ENCODE results near the gene CDSN.

CDSN gene

DNA sequence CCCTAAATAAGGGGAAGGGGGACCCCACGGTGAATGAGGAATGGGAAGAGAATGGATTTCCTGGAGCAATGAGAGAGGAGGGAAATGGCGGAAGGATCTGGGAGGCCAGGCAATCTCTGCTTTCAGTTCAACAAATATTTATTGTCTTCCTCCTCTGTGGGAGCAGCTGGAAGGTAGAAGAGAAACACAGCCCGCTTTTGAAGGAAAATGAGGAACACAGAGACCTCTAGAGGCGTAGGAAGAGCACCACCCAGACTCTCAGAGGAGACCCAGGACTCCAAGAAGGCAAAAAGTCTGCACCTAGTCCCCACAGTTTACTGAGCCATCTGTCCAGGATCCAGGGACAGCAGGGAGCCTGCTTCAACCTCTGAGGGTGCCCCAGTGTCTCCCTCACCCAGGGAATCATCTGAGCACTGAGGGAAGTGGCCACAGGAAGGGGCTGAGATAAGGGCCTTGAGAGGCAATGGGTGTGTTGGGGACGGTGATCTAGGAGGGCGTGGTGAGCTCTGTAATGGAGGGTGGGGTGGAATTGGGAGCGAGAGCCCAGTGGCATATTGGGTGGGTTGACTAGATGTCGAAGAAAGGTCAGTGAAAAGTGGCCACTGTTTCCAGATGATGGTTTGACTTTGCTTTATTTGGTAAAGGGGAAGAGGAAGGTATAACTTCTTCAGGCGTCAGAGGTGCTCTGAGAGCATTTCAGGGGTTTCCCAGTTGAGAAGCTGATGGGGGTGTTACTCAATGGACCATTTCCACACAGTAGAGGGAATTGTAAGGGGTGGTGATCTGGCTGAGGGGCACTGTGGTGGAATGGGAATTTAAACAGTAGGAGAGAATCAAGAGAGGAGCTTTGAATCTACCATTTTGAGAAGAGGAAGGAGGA lies 5.0 kb downstream of the CDSN start:
- Histone ChIP-seq H3K4me1 (ENCODE audit: control insufficient read depth, insufficient read depth, low read length, unreplicated experiment) (peaks cover 34% of the 10 kb centered on the region), H3K36me3 (ENCODE audit: insufficient read depth, low read length) (no peaks in the 10 kb centered on the region), H3K27me3 (ENCODE audit: insufficient read depth, low read length) (peaks cover 8% of the 10 kb centered on the region), H3K27ac (ENCODE audit: low read depth, low read length) (peak overlapping the region; percentile 76), H2AFZ (ENCODE audit: low read length, unreplicated experiment) (no peak overlapping the region), H3K4me3 (ENCODE audit: low read depth, low read length) (peak overlapping the region; percentile 73), H3K79me2 (ENCODE audit: control insufficient read depth, insufficient read depth, low read length, unreplicated experiment) (peaks cover 7% of the 10 kb centered on the region)

DNA sequence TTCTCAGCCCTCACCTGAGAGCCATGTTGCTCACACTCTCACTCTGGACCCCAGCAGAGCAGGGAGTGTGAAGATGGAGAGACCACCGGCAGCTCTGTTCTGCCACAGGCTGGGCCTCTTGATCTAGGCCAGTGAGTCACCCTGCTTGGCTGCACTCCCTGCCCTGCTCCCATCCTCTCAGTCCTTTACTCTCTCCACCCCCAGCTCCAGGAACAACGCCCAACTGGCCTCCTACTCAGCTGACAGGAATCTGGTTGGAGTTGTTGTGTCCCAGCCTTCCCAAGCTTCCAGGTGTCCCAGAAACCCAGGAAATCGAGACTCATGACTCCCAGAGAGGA lies 5.7 kb downstream of the CDSN start, which contains the start of gene PSORS1C1:
Gene PSORS1C1, plus strand, starts transcription at position 260 of the 338 bp plus-strand sequence. CDS start 14,833 bp downstream, outside the sequence.
- peaks cover 7% of the 10 kb centered on the region for H3K79me2 ChIP-seq (ENCODE audit: control insufficient read depth, insufficient read depth, low read length, unreplicated experiment)
- peak within 1 kb of the TSS; percentile 73 for H3K4me3 ChIP-seq (ENCODE audit: low read depth, low read length)
- H3K27me3 ChIP-seq (ENCODE audit: insufficient read depth, low read length) = peaks cover 14% of the 10 kb centered on the region
- H2AFZ ChIP-seq (ENCODE audit: low read length, unreplicated experiment) = no peak within 1 kb of the TSS
- peaks cover 34% of the 10 kb centered on the region for H3K4me1 ChIP-seq (ENCODE audit: control insufficient read depth, insufficient read depth, low read length, unreplicated experiment)
- H3K27ac ChIP-seq (ENCODE audit: low read depth, low read length) = peak within 1 kb of the TSS; percentile 76
- H3K36me3 ChIP-seq (ENCODE audit: insufficient read depth, low read length) = no peaks in the 10 kb centered on the region

DNA sequence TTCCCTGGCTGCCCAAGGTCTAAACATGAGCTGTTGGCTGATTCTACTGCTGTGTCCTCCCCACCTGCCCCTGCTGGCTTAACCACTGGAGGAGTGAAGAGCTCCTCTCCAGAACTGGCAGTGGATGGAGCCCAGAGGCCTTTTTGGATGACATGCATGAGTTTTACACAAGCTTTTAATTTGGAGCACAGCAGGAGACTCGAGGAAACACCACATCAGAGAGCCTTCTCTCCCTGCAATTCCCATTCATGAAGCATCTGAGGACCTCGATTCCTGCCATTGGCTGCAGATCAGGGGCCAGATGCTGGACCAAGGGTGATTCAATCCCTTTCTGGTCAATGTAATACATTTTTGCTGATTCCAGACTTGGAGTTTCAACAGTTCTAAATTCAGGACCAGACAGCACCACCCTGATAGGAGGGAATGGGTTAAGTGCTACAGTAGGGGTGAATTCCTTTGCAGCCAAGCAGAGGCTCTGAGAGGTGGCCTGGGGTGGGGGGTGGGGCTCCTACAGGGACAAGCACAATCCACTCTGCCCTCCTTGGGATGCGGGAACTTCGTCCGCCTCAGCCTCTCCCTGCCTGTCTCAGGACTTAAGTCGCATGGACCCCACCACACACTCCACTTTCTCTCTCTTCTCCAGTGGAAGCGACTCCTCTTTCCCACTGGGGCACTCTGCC lies 6.2 kb downstream of the CDSN start:
- Histone ChIP-seq H2AFZ (ENCODE audit: low read length, unreplicated experiment) (no peak overlapping the region), H3K27me3 (ENCODE audit: insufficient read depth, low read length) (peaks cover 14% of the 10 kb centered on the region), H3K27ac (ENCODE audit: low read depth, low read length) (peak overlapping the region; percentile 76)

DNA sequence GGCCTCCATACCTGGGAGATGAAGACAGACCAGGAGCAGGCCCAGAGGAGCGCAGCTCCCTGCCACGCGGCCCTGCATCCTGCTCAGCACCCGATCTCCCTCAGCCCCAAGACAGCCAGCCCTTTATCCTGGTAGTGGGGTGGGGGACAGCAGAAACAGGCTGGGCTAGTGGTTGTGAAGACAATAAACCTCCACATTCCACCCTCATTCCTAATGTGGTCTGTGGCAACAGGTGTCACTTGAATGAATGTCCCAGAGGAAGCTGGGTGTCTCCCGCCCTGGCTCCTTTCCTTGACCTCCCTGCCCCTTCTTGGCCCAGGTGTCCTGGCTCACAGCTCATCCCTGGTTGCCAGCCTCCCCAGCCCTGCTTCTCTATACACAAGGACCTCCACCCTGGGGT lies 7.8 kb downstream of the CDSN start, which contains the start of gene C6orf15:
Gene C6orf15, minus strand, starts transcription at position 98 of the 400 bp plus-strand sequence. Its CDS starts 20 bp downstream, at position 78.
- Histone ChIP-seq H3K36me3 (ENCODE audit: insufficient read depth, low read length) (no peaks in the 10 kb centered on the region), H2AFZ (ENCODE audit: low read length, unreplicated experiment) (no peak within 1 kb of the TSS), H3K79me2 (ENCODE audit: control insufficient read depth, insufficient read depth, low read length, unreplicated experiment) (peaks cover 7% of the 10 kb centered on the region), H3K4me1 (ENCODE audit: control insufficient read depth, insufficient read depth, low read length, unreplicated experiment) (peaks cover 33% of the 10 kb centered on the region), H3K27ac (ENCODE audit: low read depth, low read length) (no peak within 1 kb of the TSS), H3K4me3 (ENCODE audit: low read depth, low read length) (no peak within 1 kb of the TSS), H3K27me3 (ENCODE audit: insufficient read depth, low read length) (peaks cover 14% of the 10 kb centered on the region)

More for the DNA sequence above, 6.2 kb downstream of the CDSN start:
- peaks cover 34% of the 10 kb centered on the region for H3K4me1 ChIP-seq (ENCODE audit: control insufficient read depth, insufficient read depth, low read length, unreplicated experiment)
- peak overlapping the region; percentile 73; the same call in 1 of the 2 replicates for H3K4me3 ChIP-seq (ENCODE audit: low read depth, low read length)
- no peaks in the 10 kb centered on the region for H3K36me3 ChIP-seq (ENCODE audit: insufficient read depth, low read length)
- peaks cover 7% of the 10 kb centered on the region for H3K79me2 ChIP-seq (ENCODE audit: control insufficient read depth, insufficient read depth, low read length, unreplicated experiment)

DNA sequence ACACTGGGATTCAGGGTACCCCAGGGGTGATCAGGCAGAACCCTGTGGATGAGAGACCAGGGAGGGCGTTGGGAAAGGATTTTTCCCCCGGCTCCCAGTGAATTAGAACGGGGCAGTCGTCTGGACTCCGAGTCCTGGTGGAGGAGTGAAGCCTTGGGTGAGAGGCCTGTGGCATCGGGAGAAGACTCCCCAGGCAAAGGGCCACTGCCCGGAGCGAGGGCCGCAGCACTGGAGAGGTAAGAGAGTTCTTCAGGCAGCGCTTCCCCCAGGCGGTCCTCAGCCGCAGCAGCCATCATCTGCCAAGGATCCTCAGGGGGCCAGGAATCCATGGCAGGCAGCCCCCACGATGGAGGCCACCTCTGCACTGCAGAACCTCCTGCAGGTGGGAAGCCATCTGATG lies 8.5 kb downstream of the CDSN start:
- Histone ChIP-seq H2AFZ (ENCODE audit: low read length, unreplicated experiment) (no peak overlapping the region), H3K79me2 (ENCODE audit: control insufficient read depth, insufficient read depth, low read length, unreplicated experiment) (peaks cover 7% of the 10 kb centered on the region), H3K27ac (ENCODE audit: low read depth, low read length) (no peak overlapping the region), H3K4me3 (ENCODE audit: low read depth, low read length) (no peak overlapping the region), H3K4me1 (ENCODE audit: control insufficient read depth, insufficient read depth, low read length, unreplicated experiment) (peaks cover 25% of the 10 kb centered on the region), H3K27me3 (ENCODE audit: insufficient read depth, low read length) (peaks cover 14% of the 10 kb centered on the region), H3K36me3 (ENCODE audit: insufficient read depth, low read length) (no peaks in the 10 kb centered on the region)

DNA sequence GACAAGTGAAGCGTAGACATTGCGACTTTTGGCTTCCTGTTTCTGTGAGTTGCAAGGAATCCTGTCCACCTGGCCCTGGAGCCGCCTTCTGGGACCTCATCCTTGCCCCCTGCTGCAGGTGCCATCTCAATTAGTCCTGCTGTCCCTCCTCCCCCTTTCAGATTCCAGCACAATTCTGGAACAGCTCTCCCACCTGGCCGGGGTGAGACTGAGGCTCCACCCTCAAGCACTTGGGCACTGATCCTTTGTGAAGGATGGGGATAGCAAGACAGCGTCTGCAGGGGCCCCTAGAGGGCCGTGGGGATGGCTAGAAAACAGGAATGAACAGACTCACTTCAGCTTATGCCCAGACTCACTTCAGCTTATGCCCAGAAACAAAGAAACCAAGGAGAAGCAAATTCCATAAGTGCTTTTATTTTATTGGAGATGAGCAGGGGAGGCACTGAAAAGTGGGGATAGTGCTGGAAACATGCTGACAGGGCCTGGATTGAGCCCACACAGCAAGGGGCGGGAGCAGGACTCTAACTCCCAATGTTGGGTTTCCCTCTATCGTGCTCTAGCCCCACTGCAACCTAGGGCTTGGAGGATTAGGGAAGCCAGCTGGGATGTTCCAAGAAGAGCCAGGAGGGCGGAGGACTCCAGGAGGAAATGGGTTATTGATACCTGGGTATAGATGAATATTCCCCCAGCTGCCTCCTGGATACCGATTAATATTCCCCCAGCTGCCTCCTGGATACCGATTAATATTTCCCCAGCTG lies 9.2 kb downstream of the CDSN start:
- peaks cover 18% of the 10 kb centered on the region for H3K4me1 ChIP-seq (ENCODE audit: control insufficient read depth, insufficient read depth, low read length, unreplicated experiment)
- no peaks in the 10 kb centered on the region for H3K36me3 ChIP-seq (ENCODE audit: insufficient read depth, low read length)
- no peak overlapping the region for H3K27ac ChIP-seq (ENCODE audit: low read depth, low read length)
- peaks cover 14% of the 10 kb centered on the region for H3K27me3 ChIP-seq (ENCODE audit: insufficient read depth, low read length)
- H3K4me3 ChIP-seq (ENCODE audit: low read depth, low read length) = no peak overlapping the region
- H2AFZ ChIP-seq (ENCODE audit: low read length, unreplicated experiment) = no peak overlapping the region
- H3K79me2 ChIP-seq (ENCODE audit: control insufficient read depth, insufficient read depth, low read length, unreplicated experiment) = peaks cover 5% of the 10 kb centered on the region

DNA sequence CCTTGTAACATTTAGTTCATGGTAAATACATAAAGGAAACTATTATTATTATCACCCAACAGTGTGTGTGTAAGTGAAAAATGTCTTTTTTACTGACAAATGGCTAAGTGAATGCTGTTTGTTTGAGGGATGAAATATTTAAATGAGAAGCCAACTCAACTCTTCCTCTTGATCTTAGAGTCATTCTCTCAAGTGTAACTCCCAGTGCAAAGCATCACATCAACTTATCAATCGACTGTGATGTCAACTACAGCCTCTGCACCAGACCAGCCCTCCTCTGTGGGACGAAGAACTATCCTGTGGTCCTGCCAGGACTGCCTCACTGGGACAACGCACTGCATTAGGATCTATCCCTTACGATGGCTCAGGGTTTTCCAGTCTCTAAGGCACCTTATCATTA lies 13.2 kb downstream of the CDSN start:
- no peaks in the 10 kb centered on the region for H3K36me3 ChIP-seq (ENCODE audit: insufficient read depth, low read length)
- H3K27me3 ChIP-seq (ENCODE audit: insufficient read depth, low read length) = peaks cover 14% of the 10 kb centered on the region
- H3K4me3 ChIP-seq (ENCODE audit: low read depth, low read length) = no peak overlapping the region
- no peak overlapping the region for H2AFZ ChIP-seq (ENCODE audit: low read length, unreplicated experiment)
- no peak overlapping the region for H3K27ac ChIP-seq (ENCODE audit: low read depth, low read length)
- no peaks in the 10 kb centered on the region for H3K79me2 ChIP-seq (ENCODE audit: control insufficient read depth, insufficient read depth, low read length, unreplicated experiment)
- no peaks in the 10 kb centered on the region for H3K4me1 ChIP-seq (ENCODE audit: control insufficient read depth, insufficient read depth, low read length, unreplicated experiment)

DNA sequence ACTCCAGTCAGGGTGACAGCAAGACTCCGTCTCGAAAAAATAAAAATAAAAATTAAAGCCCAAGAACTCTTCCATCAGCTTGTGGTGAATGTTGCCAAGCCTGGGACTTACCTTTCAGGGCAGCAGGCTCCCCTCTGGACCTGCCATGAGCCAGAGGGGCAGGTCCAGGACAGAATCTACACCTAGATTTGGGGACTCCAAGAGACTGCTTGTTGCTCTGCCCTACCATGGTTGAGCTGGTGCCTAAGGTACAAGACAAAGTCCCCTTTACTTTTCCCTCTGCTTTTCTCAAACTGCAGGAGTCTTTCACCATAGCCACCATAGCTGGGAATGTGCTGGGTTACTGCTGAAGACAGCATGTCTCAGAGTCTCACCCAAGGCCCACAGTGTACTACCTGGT lies 17.1 kb downstream of the CDSN start:
- Histone ChIP-seq H3K4me3 (ENCODE audit: low read depth, low read length) (no peak overlapping the region), H3K27ac (ENCODE audit: low read depth, low read length) (no peak overlapping the region), H2AFZ (ENCODE audit: low read length, unreplicated experiment) (no peak overlapping the region), H3K36me3 (ENCODE audit: insufficient read depth, low read length) (no peaks in the 10 kb centered on the region), H3K79me2 (ENCODE audit: control insufficient read depth, insufficient read depth, low read length, unreplicated experiment) (no peaks in the 10 kb centered on the region), H3K27me3 (ENCODE audit: insufficient read depth, low read length) (no peaks in the 10 kb centered on the region), H3K4me1 (ENCODE audit: control insufficient read depth, insufficient read depth, low read length, unreplicated experiment) (no peaks in the 10 kb centered on the region)

DNA sequence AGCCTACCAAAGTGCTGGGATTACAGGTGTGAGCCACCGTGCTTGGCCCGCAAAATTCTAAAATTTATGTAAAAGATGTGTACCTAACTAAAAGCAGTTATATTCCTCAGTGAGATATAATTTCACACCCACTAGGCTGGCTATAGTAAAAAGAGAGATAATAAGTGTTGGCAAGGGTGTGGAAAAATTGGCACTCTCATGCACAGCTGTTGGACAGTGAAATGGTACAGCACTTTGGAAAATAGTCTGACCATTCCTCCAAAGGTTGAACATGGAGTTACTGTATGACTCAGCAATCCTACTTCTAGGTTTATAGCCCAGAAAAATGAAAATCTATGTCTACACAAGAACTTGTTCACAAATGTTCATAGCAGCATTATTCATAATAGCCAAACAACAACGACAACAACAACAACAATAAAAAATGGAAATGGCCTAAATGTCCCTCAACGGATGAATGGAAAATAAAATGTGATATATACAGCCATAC lies 21.8 kb downstream of the CDSN start:
- no peaks in the 10 kb centered on the region for H3K79me2 ChIP-seq (ENCODE audit: control insufficient read depth, insufficient read depth, low read length, unreplicated experiment)
- no peak overlapping the region for H2AFZ ChIP-seq (ENCODE audit: low read length, unreplicated experiment)
- no peak overlapping the region for H3K27ac ChIP-seq (ENCODE audit: low read depth, low read length)
- no peaks in the 10 kb centered on the region for H3K27me3 ChIP-seq (ENCODE audit: insufficient read depth, low read length)
- peaks cover 13% of the 10 kb centered on the region for H3K4me1 ChIP-seq (ENCODE audit: control insufficient read depth, insufficient read depth, low read length, unreplicated experiment)
- H3K4me3 ChIP-seq (ENCODE audit: low read depth, low read length) = no peak overlapping the region
- no peaks in the 10 kb centered on the region for H3K36me3 ChIP-seq (ENCODE audit: insufficient read depth, low read length)

DNA sequence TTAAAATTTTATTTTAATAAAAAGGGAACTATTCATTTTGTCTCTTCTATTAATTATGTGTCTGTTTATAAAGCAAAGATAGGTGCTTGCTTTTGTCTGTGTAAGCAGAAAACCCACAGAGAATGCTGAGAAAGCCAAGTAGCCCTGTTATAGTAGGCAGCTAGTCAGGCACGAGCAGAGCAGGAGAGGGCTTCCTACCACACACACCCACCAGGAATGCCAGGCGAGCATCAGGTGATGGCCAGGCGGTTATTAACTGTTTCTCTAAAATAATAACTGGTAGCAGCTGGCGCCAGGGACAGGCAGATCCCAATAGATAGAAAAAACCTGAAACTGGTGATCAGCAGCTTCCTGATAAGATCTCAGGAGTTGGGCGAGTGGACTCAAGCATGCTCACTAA lies 23.6 kb downstream of the CDSN start:
- H3K36me3 ChIP-seq (ENCODE audit: insufficient read depth, low read length) = no peaks in the 10 kb centered on the region
- no peaks in the 10 kb centered on the region for H3K79me2 ChIP-seq (ENCODE audit: control insufficient read depth, insufficient read depth, low read length, unreplicated experiment)
- H3K4me3 ChIP-seq (ENCODE audit: low read depth, low read length) = no peak overlapping the region
- H2AFZ ChIP-seq (ENCODE audit: low read length, unreplicated experiment) = no peak overlapping the region
- H3K27ac ChIP-seq (ENCODE audit: low read depth, low read length) = no peak overlapping the region
- no peaks in the 10 kb centered on the region for H3K27me3 ChIP-seq (ENCODE audit: insufficient read depth, low read length)
- peaks cover 15% of the 10 kb centered on the region for H3K4me1 ChIP-seq (ENCODE audit: control insufficient read depth, insufficient read depth, low read length, unreplicated experiment)
